HepG2 (cell line): ENCODE measurements around the gene ZMIZ1. TPM values are rescaled to one million over a fixed set of nuclear protein-coding genes. Genes with fewer than 3 reads are reported as not detected.
A peak's percentile ranks its signal among the peaks of the same experiment; 100 is the strongest.

Experiments
- ATAC-seq: fragments of 200-7000 bp; cut with Tn5 transposase; 3 replicates; pipeline ENCODE4 v1.9.1; 2020; ENCODE audit warnings: mild to moderate bottlenecking, moderate library complexity
- BruUV-seq: library from RNA; stranded (reverse); fragments of 400-500 nt; replicated peaks from 2 replicates; lab custom pipeline; 2021; lab: Mats Ljungman, UMichigan
- CTCF ChIA-PET: fragments of 300-600 bp; formaldehyde crosslinking; extraction: SDS; loops from one replicate; lab custom pipeline; 2021; ENCODE audit warnings: low total read pairs, inconsistent platforms, low intra/inter-chr PET ratio; lab: Yijun Ruan, JAX
- POLR2A ChIA-PET: fragments of 350-600 bp; sonication (Branson Sonifier 250); formaldehyde crosslinking; loops from one replicate; lab custom pipeline; 2020; ENCODE audit warnings: antibody characterized with exemption, inconsistent platforms; lab: Yijun Ruan, JAX
- DNase-seq: peaks from one replicate; pipeline ENCODE4 v3.0.0-alpha.2; 2015; ENCODE audit warnings: low spot score
- FAIRE-seq: peaks from 3 replicates; lab custom pipeline; 2011; peaks lifted over from hg19 to GRCh38; lab: Jason Lieb, UNC
- H2AFZ ChIP-seq: one replicate; pipeline ENCODE4 v1.6.1; 2011; ENCODE audit warnings: low read length, inconsistent platforms
- H3K27ac ChIP-seq: fragments of 300-600 bp; 3 replicates; pipeline ENCODE4 v1.8.0; 2011; ENCODE audit warnings: mixed run types, mild to moderate bottlenecking, mixed read lengths, low read length, inconsistent platforms; ENCODE audit not compliant: insufficient read depth; ENCODE audit errors: extremely low read length
- H3K27me3 ChIP-seq, 2 experiments: fragments of 200-600 bp in 1 of 2; 2 replicates in 1 of 2; 3 replicates in 1 of 2; pipeline versions ENCODE4 v1.6.0 to v1.8.0; 2011; ENCODE audit warnings: low read length in 2 of 2, mild to moderate bottlenecking in 2 of 2, moderate library complexity in 2 of 2, inconsistent platforms in 1 of 2; ENCODE audit not compliant: insufficient read depth in 2 of 2, control insufficient read depth in 1 of 2
- H3K36me3 ChIP-seq, 2 experiments: fragments of 200-600 bp in 1 of 2; replicated peaks in 1 of 2; 2 replicates in 1 of 2; 3 replicates in 1 of 2; pipeline versions ENCODE4 v1.5.1 to v1.8.0; 2011; ENCODE audit warnings: low read length in 2 of 2, inconsistent platforms in 1 of 2; ENCODE audit not compliant: insufficient read depth in 2 of 2, control insufficient read depth in 1 of 2
- H3K4me1 ChIP-seq: 2 replicates; pipeline ENCODE4 v1.5.1; 2012; ENCODE audit warnings: low read length, inconsistent platforms; ENCODE audit not compliant: insufficient read depth
- H3K4me2 ChIP-seq: 2 replicates; pipeline ENCODE4 v1.6.0; 2011; ENCODE audit warnings: low read depth, low read length, inconsistent platforms
- H3K4me3 ChIP-seq, 3 experiments: fragments of 200-600 bp in 1 of 3; sonication (generic), shearing (Covaris generic) in 1 of 3; replicated peaks in 1 of 3; 2 replicates each; pipeline ENCODE4 v1.5.1; 2011 to 2016; ENCODE audit warnings: low read length in 3 of 3, inconsistent platforms in 2 of 3, low read depth in 2 of 3, mild to moderate bottlenecking in 2 of 3, control low read depth in 1 of 3, mixed read lengths in 1 of 3; ENCODE audit not compliant: insufficient read depth in 1 of 3
- H3K79me2 ChIP-seq: one replicate; pipeline ENCODE4 v1.6.1; 2011; ENCODE audit warnings: low read length, inconsistent platforms; ENCODE audit not compliant: insufficient read depth
- H3K9ac ChIP-seq: 2 replicates; pipeline ENCODE4 v1.6.0; 2011; ENCODE audit warnings: mild to moderate bottlenecking, low read depth, low read length, inconsistent platforms; ENCODE audit not compliant: insufficient read depth
- H3K9me3 ChIP-seq: 2 replicates; pipeline ENCODE4 v1.5.1; 2012; ENCODE audit warnings: mild to moderate bottlenecking, low read length
- H4K20me1 ChIP-seq: 2 replicates; pipeline ENCODE4 v1.6.0; 2011; ENCODE audit warnings: inconsistent platforms, mild to moderate bottlenecking, low read length, moderate library complexity; ENCODE audit not compliant: insufficient read depth
- AGO2 ChIP-seq: fragments of 200-400 bp; formaldehyde crosslinking; optimal IDR thresholded peaks from 2 replicates; pipeline ENCODE3; 2017; ENCODE audit warnings: mild to moderate bottlenecking, low read depth, low read length, moderate library complexity
- DR1 ChIP-seq: sonication (generic); formaldehyde crosslinking; IDR thresholded peaks from 2 replicates; pipeline ENCODE4 v1.8.0; 2021; ENCODE audit warnings: mild to moderate bottlenecking, missing genetic modification reagents, inconsistent platforms
- HOXD1 ChIP-seq: sonication (generic); formaldehyde crosslinking; IDR thresholded peaks from 2 replicates; pipeline ENCODE4 v1.5.0; 2020; ENCODE audit warnings: missing genetic modification reagents
- MED1 ChIP-seq: sonication (generic); formaldehyde crosslinking; IDR thresholded peaks from 2 replicates; pipeline ENCODE4 v1.4.0; 2020; ENCODE audit warnings: missing genetic modification reagents
- MLX ChIP-seq: IDR thresholded peaks from 2 replicates; pipeline ENCODE4 v1.6.1; 2016
- MTF2 ChIP-seq: sonication (generic); formaldehyde crosslinking; IDR thresholded peaks from 2 replicates; pipeline ENCODE4 v1.5.0; 2020; ENCODE audit warnings: missing genetic modification reagents, borderline replicate concordance
- ONECUT2 ChIP-seq: sonication (generic); formaldehyde crosslinking; IDR thresholded peaks from 2 replicates; pipeline ENCODE4 v1.4.0; 2020; ENCODE audit warnings: missing genetic modification reagents
- RBM22 ChIP-seq: fragments of 200-400 bp; formaldehyde crosslinking; optimal IDR thresholded peaks from 2 replicates; pipeline ENCODE3; 2017; ENCODE audit warnings: mild to moderate bottlenecking, low read length, moderate library complexity
- SKI ChIP-seq: fragments of 450-650 bp; IDR thresholded peaks from one replicate; pipeline ENCODE4 v1.6.1; 2018; ENCODE audit warnings: mild to moderate bottlenecking; ENCODE audit not compliant: partially characterized antibody
- STAT5B ChIP-seq: sonication (generic); formaldehyde crosslinking; IDR thresholded peaks from 2 replicates; pipeline ENCODE4 v1.4.0; 2020; ENCODE audit warnings: missing genetic modification reagents
- ZNF136 ChIP-seq: sonication (generic); formaldehyde crosslinking; IDR thresholded peaks from 2 replicates; pipeline ENCODE4 v1.8.1; 2022; ENCODE audit warnings: low read depth, mild to moderate bottlenecking, moderate library complexity, missing genetic modification reagents
- ZNF496 ChIP-seq: sonication (generic); formaldehyde crosslinking; IDR thresholded peaks from 2 replicates; pipeline ENCODE4 v1.8.1; 2023; ENCODE audit warnings: mild to moderate bottlenecking, moderate library complexity, missing genetic modification reagents; ENCODE audit not compliant: insufficient replicate concordance
- WGBS: methylation state at CpG from one replicate; pipeline ENCODE4 v1.1.6; 2017; ENCODE audit warnings: low lambda C conversion rate; 5-methylcytosine and 5-hydroxymethylcytosine counted together
- in situ Hi-C: cut with HindIII; loops from 2 replicates; pipeline ENCODE4 v1.10.0; 2017; ENCODE audit warnings: low pct_unique_long_range_greater_than_20kb; ENCODE audit not compliant: extremely low pct_ligation_motif_present
- intact Hi-C: fragments of 100-400 bp; cut with micrococcal nuclease; formaldehyde crosslinking; loops from one replicate; pipeline ENCODE4 v1.10.0; 2022; ENCODE audit not compliant: unreplicated experiment
- polyA plus RNA-seq, 8 experiments: library from polyadenylated mRNA; depleted of rRNA in 3 of 8; stranded (reverse) in 7 of 8; unstranded in 1 of 8; fragments of >200 nt; fragmentation: Illumina TruSeq in 4 of 8; extraction: Trizol in 4 of 8; gene quantifications; 2 replicates each; pipeline versions ENCODE4 v1.2.1 to v1.2.3, GENCODE V29; 2011 to 2016; ENCODE audit warnings: low read depth in 4 of 8, missing spikeins in 1 of 8, mixed read lengths in 1 of 8; ENCODE audit not compliant: insufficient read depth in 1 of 8
- total RNA-seq, 5 experiments: library from RNA; depleted of rRNA; stranded (reverse); fragments of >200 nt; fragmentation: Illumina TruSeq; extraction: Trizol; gene quantifications; 2 replicates each; pipeline ENCODE4 v1.2.3, GENCODE V29; 2016; ENCODE audit warnings: low read depth in 1 of 5
- TF ChIP-seq, protein P1 (sequence below): sonication (generic); formaldehyde crosslinking; IDR thresholded peaks from 2 replicates; pipeline ENCODE4 v1.8.0; 2022; ENCODE audit warnings: mild to moderate bottlenecking, missing genetic modification reagents; ENCODE audit not compliant: insufficient replicate concordance
- TF ChIP-seq, protein P2 (sequence below): sonication (generic); formaldehyde crosslinking; IDR thresholded peaks from 2 replicates; pipeline ENCODE4 v1.4.0; 2020; ENCODE audit warnings: missing genetic modification reagents
- TF ChIP-seq, protein P3 (sequence below): sonication (generic); formaldehyde crosslinking; IDR thresholded peaks from 2 replicates; pipeline ENCODE4 v1.9.0; 2022; ENCODE audit warnings: missing genetic modification reagents, mild to moderate bottlenecking, borderline replicate concordance

Gene ZMIZ1
- total and polyA plus RNA-seq, 2 of the 13 experiments (the other 11 are each of a cell fraction or from before 2014, with no cell fraction given): 5.3 to 10.2 TPM

GRCh38 chr10:79305988-79306387 is 237.2 kb downstream of the ZMIZ1 start:
- no peak for DNase-seq
- ChIA-PET POLR2A (no interaction called here), CTCF (no interaction called here)
- TF ChIP-seq, protein P1, sequence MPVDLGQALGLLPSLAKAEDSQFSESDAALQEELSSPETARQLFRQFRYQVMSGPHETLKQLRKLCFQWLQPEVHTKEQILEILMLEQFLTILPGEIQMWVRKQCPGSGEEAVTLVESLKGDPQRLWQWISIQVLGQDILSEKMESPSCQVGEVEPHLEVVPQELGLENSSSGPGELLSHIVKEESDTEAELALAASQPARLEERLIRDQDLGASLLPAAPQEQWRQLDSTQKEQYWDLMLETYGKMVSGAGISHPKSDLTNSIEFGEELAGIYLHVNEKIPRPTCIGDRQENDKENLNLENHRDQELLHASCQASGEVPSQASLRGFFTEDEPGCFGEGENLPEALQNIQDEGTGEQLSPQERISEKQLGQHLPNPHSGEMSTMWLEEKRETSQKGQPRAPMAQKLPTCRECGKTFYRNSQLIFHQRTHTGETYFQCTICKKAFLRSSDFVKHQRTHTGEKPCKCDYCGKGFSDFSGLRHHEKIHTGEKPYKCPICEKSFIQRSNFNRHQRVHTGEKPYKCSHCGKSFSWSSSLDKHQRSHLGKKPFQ (CRISPR knock-in tag): no peak
- TF ChIP-seq HOXD1 (no peak), RBM22 (peak; percentile 60), SKI (no peak), ZNF136 (no peak), ZNF496 (CRISPR knock-in tag) (no peak), MED1 (CRISPR knock-in tag) (no peak), MTF2 (no peak), ONECUT2 (CRISPR knock-in tag) (no peak), MLX (CRISPR knock-in tag) (no peak), DR1 (CRISPR knock-in tag) (no peak), STAT5B (no peak), AGO2 (peak; percentile 13)
- TF ChIP-seq, protein P2, sequence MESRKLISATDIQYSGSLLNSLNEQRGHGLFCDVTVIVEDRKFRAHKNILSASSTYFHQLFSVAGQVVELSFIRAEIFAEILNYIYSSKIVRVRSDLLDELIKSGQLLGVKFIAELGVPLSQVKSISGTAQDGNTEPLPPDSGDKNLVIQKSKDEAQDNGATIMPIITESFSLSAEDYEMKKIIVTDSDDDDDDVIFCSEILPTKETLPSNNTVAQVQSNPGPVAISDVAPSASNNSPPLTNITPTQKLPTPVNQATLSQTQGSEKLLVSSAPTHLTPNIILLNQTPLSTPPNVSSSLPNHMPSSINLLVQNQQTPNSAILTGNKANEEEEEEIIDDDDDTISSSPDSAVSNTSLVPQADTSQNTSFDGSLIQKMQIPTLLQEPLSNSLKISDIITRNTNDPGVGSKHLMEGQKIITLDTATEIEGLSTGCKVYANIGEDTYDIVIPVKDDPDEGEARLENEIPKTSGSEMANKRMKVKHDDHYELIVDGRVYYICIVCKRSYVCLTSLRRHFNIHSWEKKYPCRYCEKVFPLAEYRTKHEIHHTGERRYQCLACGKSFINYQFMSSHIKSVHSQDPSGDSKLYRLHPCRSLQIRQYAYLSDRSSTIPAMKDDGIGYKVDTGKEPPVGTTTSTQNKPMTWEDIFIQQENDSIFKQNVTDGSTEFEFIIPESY: peak; percentile 97
- TF ChIP-seq, protein P3, sequence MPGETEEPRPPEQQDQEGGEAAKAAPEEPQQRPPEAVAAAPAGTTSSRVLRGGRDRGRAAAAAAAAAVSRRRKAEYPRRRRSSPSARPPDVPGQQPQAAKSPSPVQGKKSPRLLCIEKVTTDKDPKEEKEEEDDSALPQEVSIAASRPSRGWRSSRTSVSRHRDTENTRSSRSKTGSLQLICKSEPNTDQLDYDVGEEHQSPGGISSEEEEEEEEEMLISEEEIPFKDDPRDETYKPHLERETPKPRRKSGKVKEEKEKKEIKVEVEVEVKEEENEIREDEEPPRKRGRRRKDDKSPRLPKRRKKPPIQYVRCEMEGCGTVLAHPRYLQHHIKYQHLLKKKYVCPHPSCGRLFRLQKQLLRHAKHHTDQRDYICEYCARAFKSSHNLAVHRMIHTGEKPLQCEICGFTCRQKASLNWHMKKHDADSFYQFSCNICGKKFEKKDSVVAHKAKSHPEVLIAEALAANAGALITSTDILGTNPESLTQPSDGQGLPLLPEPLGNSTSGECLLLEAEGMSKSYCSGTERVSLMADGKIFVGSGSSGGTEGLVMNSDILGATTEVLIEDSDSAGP: no peak
- H2AFZ ChIP-seq: no peak overlapping the region
- H3K4me1 ChIP-seq: peaks cover 6% of the 10 kb centered on the region; the same call in 1 of the 2 replicates
- peaks cover 54 to 82% of the 10 kb centered on the region in 2 experiments for H3K36me3 ChIP-seq
- no peaks in the 10 kb centered on the region for H3K79me2 ChIP-seq
- intact Hi-C loops: no loop called here
- in situ Hi-C loops: no loop called here
- no peak overlapping the region for H3K4me2 ChIP-seq
- FAIRE-seq: no peak
- WGBS: no CpG with 5 or more reads among the region's 15 CpGs
- H3K4me3 ChIP-seq: no peak overlapping the region
- H3K27ac ChIP-seq: no peak overlapping the region
- H3K27me3 ChIP-seq: no peaks in the 10 kb centered on the region
- BruUV-seq: no TSS peak
- H3K9me3 ChIP-seq: no peaks in the 10 kb centered on the region
- no peak for ATAC-seq
- H3K9ac ChIP-seq: no peak overlapping the region
- no peaks in the 10 kb centered on the region; the same call in 1 of the 2 replicates for H4K20me1 ChIP-seq
